HEK293 (cell line): ENCODE data around the gene PADI2.

Experiments used
- CTCF ChIA-PET: fragments of 350-600 bp; formaldehyde crosslinking; extraction: SDS; loops from one replicate; lab custom pipeline; 2021; ENCODE audit warnings: antibody characterized with exemption; lab: Yijun Ruan, JAX
- POLR2A ChIA-PET: fragments of 300-600 bp; formaldehyde crosslinking; extraction: SDS; loops from one replicate; lab custom pipeline; 2020; ENCODE audit warnings: antibody characterized with exemption, inconsistent platforms; lab: Yijun Ruan, JAX
- H3K27ac ChIP-seq: fragments of 200-500 bp; sonication (Bioruptor generic); 2 replicates; pipeline ENCODE4 v1.5.1; 2014; ENCODE audit warnings: low read depth, low read length, control low read depth, inconsistent platforms; ENCODE audit errors: extremely low read depth
- H3K36me3 ChIP-seq, 2 experiments: fragments of 200-500 bp in 1 of 2; sonication (Bioruptor generic) in 1 of 2; 1 replicate in 1 of 2; 2 replicates in 1 of 2; pipeline ENCODE4 v1.5.1; 2014 to 2017; ENCODE audit warnings: inconsistent platforms in 2 of 2, low read length in 2 of 2; ENCODE audit not compliant: control insufficient read depth in 2 of 2, insufficient read depth in 1 of 2
- H3K4me1 ChIP-seq: fragments of 200-500 bp; sonication (Bioruptor generic); 2 replicates; pipeline ENCODE4 v1.5.1; 2014; ENCODE audit warnings: mild to moderate bottlenecking, low read length, inconsistent platforms; ENCODE audit not compliant: control insufficient read depth, insufficient read depth
- H3K4me3 ChIP-seq: 2 replicates; pipeline ENCODE4 v1.5.1; 2011; ENCODE audit warnings: low read depth, mild to moderate bottlenecking, control low read depth, low read length, moderate library complexity
- H3K9me3 ChIP-seq: fragments of 200-500 bp; sonication (Bioruptor generic); 2 replicates; pipeline ENCODE4 v1.5.1; 2014; ENCODE audit warnings: low read depth, low read length, inconsistent platforms; ENCODE audit not compliant: control insufficient read depth, insufficient read depth
- GLI2 ChIP-seq: fragments of 450-650 bp; formaldehyde crosslinking; IDR thresholded peaks from 2 replicates; pipeline ENCODE4; 2017; ENCODE audit warnings: missing biosample characterization, missing genetic modification characterization, low read depth, borderline replicate concordance
- KLF16 ChIP-seq: fragments of 450-650 bp; formaldehyde crosslinking; IDR thresholded peaks from 2 replicates; pipeline ENCODE4 v1.5.1; 2017; ENCODE audit warnings: missing biosample characterization, missing genetic modification characterization
- SCRT2 ChIP-seq: fragments of 450-650 bp; formaldehyde crosslinking; IDR thresholded peaks from 2 replicates; pipeline ENCODE4 v1.5.1; 2016; ENCODE audit warnings: missing biosample characterization, missing genetic modification characterization
- SP7 ChIP-seq: fragments of 450-650 bp; formaldehyde crosslinking; IDR thresholded peaks from 2 replicates; pipeline ENCODE4 v1.5.1; 2016; ENCODE audit warnings: missing biosample characterization, missing genetic modification characterization
- ZFHX2 ChIP-seq: fragments of 450-650 bp; formaldehyde crosslinking; conservative IDR thresholded peaks from 2 replicates; pipeline ENCODE4 v1.5.1; 2016; ENCODE audit warnings: missing biosample characterization, missing genetic modification characterization
- ZFP3 ChIP-seq: fragments of 450-650 bp; formaldehyde crosslinking; IDR thresholded peaks from 2 replicates; pipeline ENCODE4 v1.5.1; 2016; ENCODE audit warnings: low read depth, missing biosample characterization, missing genetic modification characterization
- ZNF140 ChIP-seq: fragments of 450-650 bp; formaldehyde crosslinking; IDR thresholded peaks from 2 replicates; pipeline ENCODE4 v1.5.1; 2016; ENCODE audit warnings: missing biosample characterization, missing genetic modification characterization
- ZNF239 ChIP-seq: fragments of 450-650 bp; formaldehyde crosslinking; IDR thresholded peaks from 2 replicates; pipeline ENCODE4 v1.5.1; 2016; ENCODE audit warnings: missing biosample characterization, missing genetic modification characterization
- ZNF266 ChIP-seq: fragments of 450-650 bp; formaldehyde crosslinking; IDR thresholded peaks from 2 replicates; pipeline ENCODE4 v1.5.1; 2016; ENCODE audit warnings: missing biosample characterization, missing genetic modification characterization, low read depth
- ZNF311 ChIP-seq: fragments of 450-650 bp; formaldehyde crosslinking; IDR thresholded peaks from 2 replicates; pipeline ENCODE4 v1.5.1; 2017; ENCODE audit warnings: missing biosample characterization, missing genetic modification characterization, borderline replicate concordance
- ZNF335 ChIP-seq: fragments of 450-650 bp; formaldehyde crosslinking; conservative IDR thresholded peaks from 2 replicates; pipeline ENCODE4 v1.5.1; 2016; ENCODE audit warnings: missing biosample characterization, missing genetic modification characterization
- ZNF394 ChIP-seq: fragments of 450-650 bp; formaldehyde crosslinking; IDR thresholded peaks from 2 replicates; pipeline ENCODE4 v1.5.1; 2016; ENCODE audit warnings: missing biosample characterization, missing genetic modification characterization, mild to moderate bottlenecking, moderate library complexity, borderline replicate concordance
- ZNF510 ChIP-seq: fragments of 450-650 bp; formaldehyde crosslinking; IDR thresholded peaks from 2 replicates; pipeline ENCODE4 v1.5.1; 2018; ENCODE audit warnings: mild to moderate bottlenecking, missing genetic modification characterization, missing biosample characterization; ENCODE audit not compliant: insufficient replicate concordance
- ZNF549 ChIP-seq: fragments of 450-650 bp; IDR thresholded peaks from 2 replicates; pipeline ENCODE4 v1.5.1; 2018; ENCODE audit warnings: missing biosample characterization, missing genetic modification characterization, mild to moderate bottlenecking, inconsistent platforms, moderate library complexity
- ZNF571 ChIP-seq: fragments of 450-650 bp; formaldehyde crosslinking; IDR thresholded peaks from 2 replicates; pipeline ENCODE4 v1.5.0; 2017; ENCODE audit warnings: missing biosample characterization, missing genetic modification characterization
- ZNF658 ChIP-seq: fragments of 450-650 bp; formaldehyde crosslinking; IDR thresholded peaks from 2 replicates; pipeline ENCODE4; 2016; ENCODE audit warnings: missing biosample characterization, missing genetic modification characterization
- ZNF747 ChIP-seq: fragments of 450-650 bp; formaldehyde crosslinking; IDR thresholded peaks from 2 replicates; pipeline ENCODE4 v1.5.1; 2016; ENCODE audit warnings: missing biosample characterization, missing genetic modification characterization
- ZNF768 ChIP-seq: fragments of 450-650 bp; formaldehyde crosslinking; IDR thresholded peaks from 2 replicates; pipeline ENCODE4 v1.5.1; 2018; ENCODE audit warnings: missing biosample characterization, mild to moderate bottlenecking, missing genetic modification characterization
- ZSCAN23 ChIP-seq: fragments of 450-650 bp; formaldehyde crosslinking; IDR thresholded peaks from 2 replicates; pipeline ENCODE4 v1.5.1; 2016; ENCODE audit warnings: missing biosample characterization, missing genetic modification characterization
- TF ChIP-seq, protein P1 (sequence below): fragments of 450-650 bp; formaldehyde crosslinking; conservative IDR thresholded peaks from 2 replicates; pipeline ENCODE4 v1.5.1; 2016; ENCODE audit warnings: low read depth, missing biosample characterization, missing genetic modification characterization
- TF ChIP-seq, protein P2 (sequence below): fragments of 450-650 bp; formaldehyde crosslinking; IDR thresholded peaks from 2 replicates; pipeline ENCODE4 v1.5.1; 2016; ENCODE audit warnings: missing biosample characterization, missing genetic modification characterization
- TF ChIP-seq, protein P3 (sequence below): fragments of 450-650 bp; formaldehyde crosslinking; IDR thresholded peaks from 2 replicates; pipeline ENCODE4 v1.5.1; 2016; ENCODE audit warnings: missing biosample characterization, missing genetic modification characterization

Gene PADI2

DNA sequence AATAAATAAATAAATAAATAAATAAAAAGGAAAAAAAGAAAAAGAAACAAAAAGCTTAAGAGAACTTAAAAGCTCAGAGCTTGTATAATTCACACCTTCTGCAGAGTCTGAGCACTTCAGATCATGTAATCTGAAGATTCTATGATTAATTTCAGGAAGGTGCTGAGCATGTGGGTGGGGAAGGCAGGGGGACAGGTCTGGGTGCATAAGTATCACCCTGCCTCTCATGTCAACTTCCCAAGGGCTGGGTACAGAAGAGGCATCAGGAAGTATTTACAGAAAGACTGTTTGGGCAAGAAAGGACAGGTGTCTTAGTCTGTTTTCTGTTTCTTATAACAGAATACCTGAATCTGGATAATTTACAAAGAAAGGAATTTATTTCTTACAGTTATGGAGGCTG lies 20.4 kb upstream of the PADI2 start:
- TF ChIP-seq ZNF335 (tag by site-specific recombination) = no peak
- TF ChIP-seq SCRT2 = no peak
- no peak for TF ChIP-seq ZNF747 (tag by site-specific recombination)
- TF ChIP-seq KLF16 = no peak
- TF ChIP-seq, protein P1, sequence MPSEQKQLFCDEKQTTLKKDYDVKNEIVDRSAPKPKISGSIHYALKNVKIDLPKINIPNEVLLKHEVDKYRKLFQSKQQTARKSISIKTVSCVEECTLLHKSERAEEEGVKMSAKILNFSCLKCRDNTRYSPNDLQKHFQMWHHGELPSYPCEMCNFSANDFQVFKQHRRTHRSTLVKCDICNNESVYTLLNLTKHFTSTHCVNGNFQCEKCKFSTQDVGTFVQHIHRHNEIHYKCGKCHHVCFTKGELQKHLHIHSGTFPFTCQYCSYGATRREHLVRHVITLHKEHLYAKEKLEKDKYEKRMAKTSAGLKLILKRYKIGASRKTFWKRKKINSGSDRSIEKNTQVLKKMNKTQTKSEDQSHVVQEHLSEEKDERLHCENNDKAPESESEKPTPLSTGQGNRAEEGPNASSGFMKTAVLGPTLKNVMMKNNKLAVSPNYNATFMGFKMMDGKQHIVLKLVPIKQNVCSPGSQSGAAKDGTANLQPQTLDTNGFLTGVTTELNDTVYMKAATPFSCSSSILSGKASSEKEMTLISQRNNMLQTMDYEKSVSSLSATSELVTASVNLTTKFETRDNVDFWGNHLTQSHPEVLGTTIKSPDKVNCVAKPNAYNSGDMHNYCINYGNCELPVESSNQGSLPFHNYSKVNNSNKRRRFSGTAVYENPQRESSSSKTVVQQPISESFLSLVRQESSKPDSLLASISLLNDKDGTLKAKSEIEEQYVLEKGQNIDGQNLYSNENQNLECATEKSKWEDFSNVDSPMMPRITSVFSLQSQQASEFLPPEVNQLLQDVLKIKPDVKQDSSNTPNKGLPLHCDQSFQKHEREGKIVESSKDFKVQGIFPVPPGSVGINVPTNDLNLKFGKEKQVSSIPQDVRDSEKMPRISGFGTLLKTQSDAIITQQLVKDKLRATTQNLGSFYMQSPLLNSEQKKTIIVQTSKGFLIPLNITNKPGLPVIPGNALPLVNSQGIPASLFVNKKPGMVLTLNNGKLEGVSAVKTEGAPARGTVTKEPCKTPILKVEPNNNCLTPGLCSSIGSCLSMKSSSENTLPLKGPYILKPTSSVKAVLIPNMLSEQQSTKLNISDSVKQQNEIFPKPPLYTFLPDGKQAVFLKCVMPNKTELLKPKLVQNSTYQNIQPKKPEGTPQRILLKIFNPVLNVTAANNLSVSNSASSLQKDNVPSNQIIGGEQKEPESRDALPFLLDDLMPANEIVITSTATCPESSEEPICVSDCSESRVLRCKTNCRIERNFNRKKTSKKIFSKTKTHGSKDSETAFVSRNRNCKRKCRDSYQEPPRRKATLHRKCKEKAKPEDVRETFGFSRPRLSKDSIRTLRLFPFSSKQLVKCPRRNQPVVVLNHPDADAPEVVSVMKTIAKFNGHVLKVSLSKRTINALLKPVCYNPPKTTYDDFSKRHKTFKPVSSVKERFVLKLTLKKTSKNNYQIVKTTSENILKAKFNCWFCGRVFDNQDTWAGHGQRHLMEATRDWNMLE (tag by site-specific recombination) = no peak
- no peak for TF ChIP-seq ZNF658 (tag by site-specific recombination)
- no peak for TF ChIP-seq SP7
- H3K9me3 ChIP-seq = no peaks in the 10 kb centered on the region
- ChIA-PET POLR2A (no interaction called here), CTCF (interaction anchor here (0.6 to 1.6 kb wide), 2 partner anchors 14 to 98 kb away, joined by 3 to 5 read pairs; no protein-coding TSS in a partner anchor)
- no peaks in the 10 kb centered on the region for H3K36me3 ChIP-seq
- H3K27ac ChIP-seq = no peak overlapping the region
- no peak overlapping the region for H3K4me3 ChIP-seq
- no peaks in the 10 kb centered on the region for H3K4me1 ChIP-seq

DNA sequence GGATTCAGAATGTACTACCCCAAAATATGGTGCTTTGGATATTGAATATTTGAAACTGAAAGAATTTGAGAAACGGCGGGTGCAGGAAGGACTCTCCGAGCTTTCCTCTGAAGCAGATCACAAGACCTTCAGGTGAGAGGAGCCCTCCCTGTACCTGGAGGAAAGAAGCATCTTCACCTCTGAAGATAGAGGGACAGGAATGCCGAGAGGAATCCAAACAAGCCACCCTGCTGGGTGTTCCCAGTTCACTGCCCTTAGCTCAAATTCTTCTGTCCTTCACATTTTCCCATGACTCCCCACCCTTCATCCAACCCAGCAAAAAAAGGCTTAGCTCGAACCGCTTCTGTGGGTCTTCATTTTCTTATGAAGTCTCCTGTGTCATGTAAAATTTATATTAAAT lies 18.2 kb upstream of the PADI2 start:
- Histone ChIP-seq H3K36me3 (no peaks in the 10 kb centered on the region), H3K9me3 (no peaks in the 10 kb centered on the region), H3K4me1 (no peaks in the 10 kb centered on the region), H3K4me3 (no peak overlapping the region), H3K27ac (no peak overlapping the region)
- ChIA-PET POLR2A (no interaction called here), CTCF (interaction anchor here (0.9 to 2.4 kb wide), 3 partner anchors 12 to 233 kb away, joined by 3 to 10 read pairs (median 6); no protein-coding TSS in a partner anchor)
- no peak for TF ChIP-seq ZSCAN23 (tag by site-specific recombination)
- TF ChIP-seq ZNF510 (tag by site-specific recombination) = no peak
- TF ChIP-seq GLI2 (tag by site-specific recombination) = no peak
- TF ChIP-seq ZNF239 (tag by site-specific recombination) = no peak
- no peak for TF ChIP-seq ZNF549 (tag by site-specific recombination)
- no peak for TF ChIP-seq ZFHX2 (tag by site-specific recombination)
- TF ChIP-seq, protein P2, sequence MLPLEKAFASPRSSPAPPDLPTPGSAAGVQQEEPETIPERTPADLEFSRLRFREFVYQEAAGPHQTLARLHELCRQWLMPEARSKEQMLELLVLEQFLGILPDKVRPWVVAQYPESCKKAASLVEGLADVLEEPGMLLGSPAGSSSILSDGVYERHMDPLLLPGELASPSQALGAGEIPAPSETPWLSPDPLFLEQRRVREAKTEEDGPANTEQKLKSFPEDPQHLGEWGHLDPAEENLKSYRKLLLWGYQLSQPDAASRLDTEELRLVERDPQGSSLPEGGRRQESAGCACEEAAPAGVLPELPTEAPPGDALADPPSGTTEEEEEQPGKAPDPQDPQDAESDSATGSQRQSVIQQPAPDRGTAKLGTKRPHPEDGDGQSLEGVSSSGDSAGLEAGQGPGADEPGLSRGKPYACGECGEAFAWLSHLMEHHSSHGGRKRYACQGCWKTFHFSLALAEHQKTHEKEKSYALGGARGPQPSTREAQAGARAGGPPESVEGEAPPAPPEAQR = no peak
- no peak for TF ChIP-seq ZNF266 (tag by site-specific recombination)
- TF ChIP-seq, protein P3, sequence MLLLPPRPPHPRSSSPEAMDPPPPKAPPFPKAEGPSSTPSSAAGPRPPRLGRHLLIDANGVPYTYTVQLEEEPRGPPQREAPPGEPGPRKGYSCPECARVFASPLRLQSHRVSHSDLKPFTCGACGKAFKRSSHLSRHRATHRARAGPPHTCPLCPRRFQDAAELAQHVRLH = no peak
- TF ChIP-seq ZNF140 (tag by site-specific recombination) = no peak
- no peak for TF ChIP-seq ZFP3
- no peak for TF ChIP-seq ZNF311 (tag by site-specific recombination)
- TF ChIP-seq ZNF768 (tag by site-specific recombination) = no peak
- no peak for TF ChIP-seq ZNF394
- no peak for TF ChIP-seq ZNF571 (tag by site-specific recombination)
